RKO (cell line): Measurements from ENCODE around the gene CNOT6L.

Experiments
- DNase-seq: peaks from one replicate; pipeline ENCODE4 v3.0.0-alpha.2; 2016; ENCODE audit warnings: low spot score

CNOT6L gene

DNA sequence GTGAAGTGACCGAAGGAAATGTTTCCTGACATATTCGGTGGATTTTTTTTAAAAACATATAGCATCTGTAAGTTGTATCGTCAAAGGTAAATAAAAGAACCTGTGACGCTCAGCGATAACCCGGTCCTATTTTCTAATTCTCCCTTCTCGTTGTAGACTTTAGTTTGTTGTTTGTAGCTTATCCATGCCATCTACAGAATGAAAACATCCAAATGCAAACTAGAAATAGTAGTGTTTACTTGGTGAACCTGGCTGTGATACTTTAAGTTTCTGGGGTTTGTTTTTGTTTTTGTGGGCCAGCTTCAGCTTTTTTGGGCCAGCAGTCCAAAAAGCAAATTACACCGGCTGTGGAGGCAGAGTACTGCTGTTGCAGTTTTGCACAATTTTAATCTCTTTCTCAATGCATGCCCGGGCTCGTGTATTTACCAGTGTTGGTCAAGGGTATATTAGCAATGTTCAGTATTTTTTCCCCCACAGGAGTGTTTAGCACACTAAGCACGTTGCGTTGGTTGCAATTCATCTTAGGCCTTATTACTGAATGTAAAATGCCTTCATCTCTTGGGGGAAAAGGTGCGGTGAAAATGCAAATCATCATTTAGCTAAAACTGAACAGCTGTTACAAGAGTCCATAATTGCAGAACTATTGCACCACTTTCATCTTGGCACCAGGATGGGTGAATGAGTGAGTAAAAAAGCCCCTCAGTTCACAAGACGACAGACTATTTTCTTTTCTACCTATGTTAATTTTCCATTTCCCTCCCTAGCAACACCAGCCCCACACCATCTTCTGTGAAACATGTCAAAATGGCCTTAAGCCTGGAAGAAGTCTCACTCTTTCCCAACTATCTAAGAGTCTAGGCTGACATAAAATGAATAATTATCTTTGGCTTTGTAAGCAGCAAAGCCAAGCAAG, 1.7 kb upstream of the CNOT6L start:
- no peak for DNase-seq

DNA sequence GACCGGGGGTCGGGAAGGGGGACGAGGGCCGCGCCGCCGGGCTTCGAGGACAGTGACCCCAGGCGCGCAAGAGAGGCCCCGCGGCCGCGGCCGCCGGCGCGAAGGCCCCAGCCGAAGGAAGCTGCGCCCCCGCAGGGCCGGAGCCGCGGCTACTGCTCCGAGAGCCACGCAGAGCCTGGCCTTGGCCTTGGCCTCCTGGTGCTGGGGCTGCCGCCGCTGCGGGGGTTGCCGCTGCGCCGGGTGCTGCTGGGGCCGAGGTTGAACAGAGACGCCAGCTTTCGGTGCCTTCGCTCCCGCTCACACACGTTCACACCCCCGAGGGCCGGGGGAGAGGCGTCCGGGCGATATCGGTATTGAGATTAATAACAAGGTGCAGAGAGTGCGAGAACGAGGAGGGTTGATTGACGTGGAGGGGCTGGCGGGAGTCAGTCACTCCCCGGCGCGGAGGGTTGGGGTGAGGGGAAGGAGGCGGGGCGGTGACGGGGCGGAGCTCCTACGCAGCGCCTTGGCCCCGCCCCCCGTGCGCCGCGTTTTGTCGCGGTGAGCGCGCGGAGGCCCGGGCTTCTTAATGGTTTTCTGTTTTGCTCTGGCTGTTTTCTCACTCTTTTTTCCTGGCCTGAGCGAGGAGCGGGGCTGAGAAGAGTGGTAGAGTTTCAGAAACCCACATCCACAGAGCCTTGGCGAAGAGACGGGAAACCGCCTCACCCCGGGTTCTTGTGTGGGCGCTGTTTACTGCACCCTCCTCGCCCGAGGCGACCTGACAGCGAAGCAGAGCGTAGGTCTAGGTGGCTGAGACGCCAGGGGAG, 878 bp upstream of the CNOT6L start:
- DNase-seq = peak; percentile 89

DNA sequence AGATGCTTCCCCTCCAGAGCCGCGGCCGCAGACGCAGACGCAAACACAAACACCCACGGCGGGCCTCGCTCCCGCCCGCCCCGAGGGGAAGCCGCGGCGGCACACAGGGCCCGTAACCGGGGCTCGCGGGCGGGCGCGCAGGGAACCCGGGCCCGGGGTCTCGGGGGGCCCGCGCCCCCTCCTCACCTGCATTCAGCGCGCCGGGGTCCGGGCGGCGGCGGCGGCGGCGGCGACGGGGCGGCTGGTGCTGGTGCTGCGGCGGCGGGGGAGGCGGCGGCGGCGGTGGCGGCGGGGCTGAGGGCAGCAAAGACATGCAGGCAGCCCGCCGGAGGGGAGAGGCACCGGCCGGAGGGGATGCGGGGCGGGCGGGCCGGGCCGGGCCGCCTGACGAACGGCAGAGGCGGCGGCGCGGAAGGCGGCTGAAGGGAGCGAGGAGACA, 255 bp upstream of the CNOT6L start:
- DNase-seq = no peak

DNA sequence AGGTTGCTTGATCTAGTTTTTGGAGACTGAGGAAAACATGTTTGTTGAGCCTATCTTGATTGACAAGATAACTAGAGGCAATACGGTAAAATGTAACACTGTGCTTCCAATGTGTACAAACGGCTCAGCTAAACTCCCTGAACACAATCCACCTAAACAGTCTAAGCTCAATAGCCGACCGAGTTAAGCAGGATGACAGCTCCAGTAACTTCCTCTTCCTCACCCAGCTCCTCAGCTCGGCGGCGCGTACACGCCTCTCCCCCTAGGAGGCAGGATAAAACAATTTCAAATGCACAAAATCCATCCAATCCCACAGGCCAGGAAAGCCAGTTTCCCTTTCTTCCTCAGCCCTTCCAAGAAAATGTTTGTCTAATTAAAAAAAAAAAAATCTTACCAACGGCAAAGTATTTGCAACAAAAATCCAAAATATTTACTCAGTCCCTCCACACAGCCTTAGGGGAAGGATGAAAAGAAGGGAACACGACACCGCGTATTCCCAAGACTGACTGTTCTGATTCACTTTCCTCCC, 1.0 kb downstream of the CNOT6L start:
- DNase-seq = peak; percentile 93

DNA sequence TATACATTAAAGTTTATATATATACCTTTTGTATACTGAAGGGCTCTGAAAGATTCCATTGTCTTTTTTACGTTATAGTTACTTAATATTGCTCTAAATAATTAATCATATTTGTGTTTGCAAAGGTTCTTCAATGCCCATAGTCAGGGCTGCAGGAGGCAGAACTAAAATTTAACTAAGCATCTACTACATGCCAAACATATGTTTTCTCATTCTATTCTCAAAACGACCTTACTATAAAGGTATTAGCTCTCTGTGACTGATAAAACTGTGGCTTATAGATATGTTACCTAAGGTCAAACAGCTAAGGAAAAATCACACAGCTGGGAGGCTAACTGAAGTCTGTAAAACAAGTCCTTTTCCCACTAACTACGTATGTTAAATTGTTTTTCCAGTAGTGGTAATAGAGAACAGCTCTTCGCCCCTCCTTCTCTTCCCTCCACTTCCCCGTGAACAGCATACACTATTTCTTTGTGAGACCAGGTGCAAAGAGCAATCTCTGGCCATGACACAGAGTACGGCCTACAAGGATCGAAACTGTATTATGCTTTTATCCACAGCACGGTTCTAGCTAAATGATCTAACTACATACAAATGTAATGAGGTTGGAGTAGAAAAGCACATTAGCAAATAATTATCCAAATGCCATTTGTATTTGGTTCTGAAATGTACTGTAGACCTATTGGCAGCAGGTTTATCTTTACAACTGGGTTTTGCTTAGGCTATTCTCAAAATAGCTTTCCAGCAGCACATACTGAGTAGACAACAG, 1.7 kb downstream of the CNOT6L start:
- peak; percentile 34 for DNase-seq

DNA sequence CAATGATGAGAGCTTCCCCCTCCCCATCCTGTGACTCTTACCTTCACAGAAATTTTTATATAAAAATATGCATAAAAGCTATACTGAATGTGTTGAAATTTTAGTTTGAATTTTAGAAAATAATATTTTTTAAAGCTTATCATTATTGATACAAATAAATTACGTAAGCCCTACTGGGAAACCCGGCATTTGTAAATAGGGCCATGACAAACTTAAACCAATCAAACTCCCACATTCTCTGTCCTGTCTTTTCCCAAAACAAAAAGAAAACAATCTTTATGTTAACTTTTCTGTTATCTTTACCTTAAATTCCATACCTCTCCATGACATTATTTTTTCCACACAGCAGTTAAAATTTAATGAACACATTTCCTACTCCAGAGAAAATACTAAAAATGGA, 2.6 kb downstream of the CNOT6L start:
- DNase-seq = no peak

DNA sequence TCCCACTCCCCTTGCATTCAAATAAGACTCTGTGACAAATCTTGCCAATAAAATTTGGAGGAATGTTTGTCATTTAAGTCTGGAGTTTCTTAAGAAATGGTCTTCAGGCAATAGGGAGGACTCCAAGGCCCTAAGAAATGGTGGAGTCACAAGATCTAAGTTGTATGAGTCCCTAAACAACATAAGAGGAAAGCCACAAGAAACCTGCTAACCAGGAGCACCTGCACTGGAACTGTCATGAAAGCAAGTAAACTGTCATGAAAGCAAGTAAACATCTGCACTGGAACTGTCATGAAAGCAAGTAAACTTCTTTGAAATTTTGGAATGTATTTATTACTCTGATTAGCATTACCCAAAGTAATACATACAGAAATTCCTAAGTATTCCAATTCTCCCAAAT, 3.5 kb downstream of the CNOT6L start:
- DNase-seq = no peak

DNA sequence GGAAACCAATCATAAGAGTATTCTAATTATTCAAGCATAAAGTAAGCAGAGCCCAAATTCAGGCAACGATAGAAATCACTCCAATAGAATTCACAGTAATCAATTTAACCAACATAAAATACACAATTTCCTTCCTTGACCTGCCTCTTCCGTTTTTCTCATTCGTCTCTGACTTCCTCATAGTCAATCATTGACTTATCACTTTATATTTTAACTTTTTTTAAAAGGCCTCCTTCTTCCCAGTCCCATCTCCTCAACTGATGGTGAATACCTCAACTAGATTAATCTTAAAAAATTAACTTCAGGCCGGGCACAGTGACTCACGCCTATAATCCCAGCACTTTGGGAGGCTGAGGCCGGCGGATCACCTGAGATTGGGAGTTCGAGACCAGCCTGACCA, 13.3 kb downstream of the CNOT6L start:
- no peak for DNase-seq

DNA sequence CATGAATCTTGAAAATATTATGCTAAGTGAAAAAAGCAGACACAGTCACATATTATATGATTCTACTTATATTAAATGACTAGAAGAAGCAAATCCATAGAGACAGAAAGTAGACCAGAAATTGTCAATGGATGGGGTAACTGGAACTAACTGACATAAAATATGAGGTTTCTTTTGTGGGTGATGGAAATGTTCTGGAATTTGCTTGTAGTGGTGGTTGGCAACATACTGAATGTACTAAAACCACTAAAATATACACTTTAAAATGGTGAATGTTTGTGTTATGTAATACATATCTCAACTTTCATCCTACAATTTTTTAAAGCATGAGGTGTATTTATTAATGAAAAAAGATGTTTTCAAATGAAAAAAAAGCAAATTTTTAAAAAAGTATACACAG, 14.7 kb downstream of the CNOT6L start:
- no peak for DNase-seq

DNA sequence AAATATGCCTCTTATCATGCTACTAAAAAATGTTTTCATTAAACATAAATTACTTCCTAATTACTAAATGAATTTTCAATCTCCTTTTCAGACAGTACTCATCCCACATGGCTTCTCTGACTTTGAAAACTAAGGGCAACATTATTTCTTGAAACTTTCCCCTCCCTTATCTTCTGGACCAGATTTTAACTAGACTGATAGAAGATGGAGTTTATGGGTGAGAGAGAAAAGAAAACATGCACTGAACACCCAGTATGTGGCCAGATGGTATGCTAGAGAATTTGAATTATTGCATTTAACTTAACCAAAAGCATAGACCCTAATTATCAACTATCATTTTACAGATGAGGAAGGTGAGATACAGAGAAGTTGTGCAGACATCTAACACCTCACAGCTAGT, 16.8 kb downstream of the CNOT6L start:
- no peak for DNase-seq

DNA sequence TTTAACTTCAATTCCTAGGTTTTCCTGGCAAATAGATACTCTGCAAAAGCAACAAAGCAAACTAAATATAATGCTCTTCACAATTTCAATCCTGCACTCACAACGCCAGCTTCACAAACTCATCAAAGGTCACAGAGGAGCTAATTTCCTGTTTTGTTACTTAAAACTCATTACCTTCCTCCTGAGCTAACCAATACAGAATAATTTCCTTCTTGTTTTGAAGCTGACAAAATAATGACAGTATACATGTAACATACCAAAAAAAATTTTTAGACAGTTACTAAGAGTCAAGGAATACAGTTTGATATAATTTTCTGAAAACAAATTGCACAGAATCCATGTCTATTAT, 17.9 kb downstream of the CNOT6L start:
- DNase-seq = no peak

DNA sequence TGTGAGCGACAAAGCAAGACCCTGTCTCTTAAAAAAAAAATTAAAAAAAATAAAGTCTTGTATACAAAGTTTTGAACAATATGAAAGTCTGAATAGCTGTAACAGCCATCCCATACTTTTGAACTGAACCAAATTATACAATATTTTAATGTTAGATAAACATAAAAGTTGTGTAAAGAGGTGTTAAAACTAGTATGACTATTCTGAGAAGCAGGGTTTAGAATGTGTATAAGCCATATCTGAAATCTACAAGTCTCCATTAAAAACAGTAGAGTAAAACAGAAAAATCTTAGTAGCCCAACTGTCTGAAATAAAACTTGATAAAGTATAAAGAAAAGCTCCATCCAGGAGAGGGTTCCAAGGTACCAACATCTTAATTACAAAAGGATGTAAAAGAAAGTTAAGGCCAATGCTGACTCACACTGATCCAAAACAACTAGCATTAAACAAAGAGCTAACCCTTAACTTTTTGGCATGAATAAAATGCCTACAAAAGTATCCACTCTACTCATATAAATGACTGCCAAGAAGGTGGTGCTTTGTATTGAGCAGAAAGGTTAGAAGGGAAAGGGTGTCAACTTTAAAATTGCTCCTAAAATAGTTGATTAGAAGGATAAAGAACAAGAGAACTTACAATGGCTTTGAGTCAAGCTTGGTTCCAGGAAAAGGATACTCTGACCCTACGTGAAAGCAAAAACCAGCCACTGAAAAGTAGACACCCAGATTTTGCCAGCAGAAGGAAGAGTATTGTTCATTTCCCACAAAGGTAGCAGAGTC, 18.5 kb downstream of the CNOT6L start:
- no peak for DNase-seq

DNA sequence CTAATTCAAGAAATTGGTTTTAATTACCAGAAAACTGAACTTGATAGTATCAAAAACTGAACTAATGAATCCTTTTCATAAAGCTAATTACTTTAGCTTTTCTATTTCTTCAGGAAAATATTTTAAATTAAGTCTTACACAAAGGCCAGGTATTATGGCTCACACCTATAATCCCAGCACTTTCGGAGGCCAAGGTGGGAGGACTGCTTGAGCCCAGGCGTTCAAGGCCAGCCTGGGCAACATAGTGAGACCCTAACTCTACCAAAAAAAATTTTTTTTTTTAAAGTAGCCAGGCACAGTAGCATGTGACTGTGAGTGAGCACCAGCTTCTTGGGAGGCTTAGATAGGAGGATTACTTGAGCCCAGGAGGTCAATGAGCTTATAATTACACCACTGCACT, 19.1 kb downstream of the CNOT6L start:
- no peak for DNase-seq

DNA sequence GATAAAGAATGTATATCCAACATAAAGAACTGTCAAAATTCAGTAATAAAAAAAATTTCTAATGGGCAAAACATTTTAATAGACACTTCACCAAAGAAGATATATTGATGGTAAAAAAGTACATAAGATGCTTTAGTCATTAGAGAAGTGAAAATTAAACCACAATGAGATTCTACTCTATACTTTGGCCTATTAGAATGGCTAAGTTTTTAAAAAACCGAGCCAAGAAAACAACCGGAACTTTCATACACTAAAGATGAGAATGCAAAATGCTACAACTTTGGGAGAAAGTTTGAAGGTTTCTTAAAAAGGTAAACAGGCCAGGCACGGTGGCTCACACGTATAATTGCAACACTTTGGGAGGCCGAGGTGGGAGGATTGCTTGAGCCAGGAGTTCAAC, 20.8 kb downstream of the CNOT6L start:
- no peak for DNase-seq

DNA sequence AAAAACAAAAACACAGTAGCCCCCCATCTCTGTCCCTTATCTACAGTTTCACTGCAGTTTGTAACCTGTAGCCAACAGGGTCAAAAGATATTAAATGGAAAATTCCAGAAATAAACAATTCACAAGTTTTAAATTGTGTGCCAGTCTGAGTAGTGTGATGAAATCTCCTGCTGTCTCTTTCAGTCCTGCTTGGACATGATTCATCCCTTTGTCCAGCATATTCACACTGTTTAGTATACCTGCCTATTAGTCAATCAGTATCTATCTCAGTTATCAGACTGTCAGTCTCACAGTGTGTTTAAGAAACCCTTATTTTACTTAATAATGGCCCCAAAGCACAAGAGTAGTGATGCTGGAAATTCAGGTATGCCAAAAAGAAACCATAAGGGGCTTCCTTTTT, 21.9 kb downstream of the CNOT6L start:
- DNase-seq = peak; percentile 18

DNA sequence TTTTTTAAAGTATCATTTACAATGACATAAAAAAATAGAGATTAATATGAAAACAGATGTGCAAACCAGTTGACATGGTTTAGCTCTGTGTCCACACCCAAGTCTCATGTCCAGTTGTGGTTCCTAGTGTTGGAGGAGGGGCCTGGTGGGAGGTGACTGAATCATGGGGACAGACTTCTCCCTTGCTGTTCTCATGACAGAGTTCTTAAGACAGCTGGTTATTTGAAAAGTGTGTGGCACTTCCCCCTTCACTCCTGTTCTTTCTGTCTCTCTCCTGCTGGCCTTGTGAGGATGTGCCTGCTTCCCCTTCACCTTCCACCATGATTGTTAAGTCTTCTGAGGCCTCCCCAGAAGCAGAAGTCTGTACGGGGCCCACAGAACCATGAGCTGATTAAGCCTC, 23.8 kb downstream of the CNOT6L start:
- no peak for DNase-seq

DNA sequence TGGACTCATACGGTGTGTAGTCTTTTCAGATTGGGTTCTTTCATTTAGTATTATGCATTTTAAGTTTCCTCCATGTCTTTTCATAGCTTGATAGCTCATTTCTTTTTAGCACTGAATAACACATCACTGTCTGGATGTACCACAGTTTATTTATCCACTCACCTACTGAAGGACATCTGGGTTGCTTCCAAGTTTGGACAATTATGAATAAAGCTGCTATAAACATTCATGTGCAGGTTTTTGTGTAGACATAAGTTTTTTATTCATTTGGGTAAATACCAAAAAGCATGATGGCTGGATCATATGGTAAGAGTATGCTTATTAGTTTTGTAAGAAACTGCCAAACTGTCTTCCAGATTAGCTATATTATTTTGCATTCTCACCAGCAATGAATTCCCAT, 29.0 kb downstream of the CNOT6L start:
- no peak for DNase-seq

DNA sequence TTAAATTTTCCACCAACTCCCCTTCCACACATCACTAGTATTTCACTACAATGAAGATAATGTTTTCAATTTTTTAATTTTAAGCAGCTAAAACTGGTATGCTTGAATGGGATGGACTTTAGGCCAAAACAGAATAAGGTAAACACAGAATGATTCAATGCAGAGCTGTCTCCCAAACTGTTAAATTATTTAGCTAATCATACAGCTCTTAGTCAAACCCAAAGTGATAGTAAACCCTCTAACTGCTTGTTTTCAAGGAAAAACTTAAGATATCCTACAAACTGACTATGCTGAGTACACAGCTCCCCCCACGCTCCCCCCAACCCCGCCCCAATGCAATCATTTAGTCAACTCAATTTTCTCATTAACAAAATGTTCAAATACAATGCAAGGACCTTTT, 30.2 kb downstream of the CNOT6L start:
- DNase-seq = no peak

DNA sequence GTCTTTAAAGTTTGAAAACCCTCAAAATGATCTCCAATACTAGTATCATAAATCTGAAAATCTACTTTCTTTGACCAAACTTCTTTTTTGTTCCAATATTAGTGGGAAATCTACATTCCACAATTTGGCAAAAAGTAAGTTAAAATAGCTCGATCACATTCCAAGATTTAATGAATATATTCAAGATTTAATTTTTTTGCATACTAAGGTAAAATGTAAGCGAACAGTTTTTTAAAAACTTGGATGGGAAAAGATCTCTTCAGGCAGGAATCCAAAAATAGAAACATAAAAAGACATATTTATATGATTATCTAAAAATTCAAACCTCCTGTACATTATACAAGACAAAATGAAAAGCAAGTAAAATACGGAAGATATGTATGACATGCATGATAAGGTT, 31.2 kb downstream of the CNOT6L start:
- no peak for DNase-seq

DNA sequence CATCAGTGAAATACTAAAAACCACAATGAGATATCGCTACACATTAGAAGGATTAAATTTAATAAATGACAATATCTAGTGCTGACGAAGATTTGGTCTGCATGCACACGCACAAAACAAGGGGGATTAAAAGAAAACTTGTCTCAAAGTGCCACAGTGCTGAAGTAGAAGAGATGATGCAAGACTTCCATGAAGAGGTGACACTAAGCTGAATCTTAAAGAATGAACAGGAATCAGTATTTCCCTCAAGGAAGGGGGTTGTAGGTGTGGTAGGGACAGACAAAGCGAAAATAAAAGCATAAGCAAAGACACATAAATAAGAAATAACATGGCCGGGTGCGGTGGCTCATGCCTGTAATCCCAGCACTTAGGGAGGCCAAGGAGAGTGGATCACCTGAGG, 33.5 kb downstream of the CNOT6L start:
- DNase-seq = no peak

DNA sequence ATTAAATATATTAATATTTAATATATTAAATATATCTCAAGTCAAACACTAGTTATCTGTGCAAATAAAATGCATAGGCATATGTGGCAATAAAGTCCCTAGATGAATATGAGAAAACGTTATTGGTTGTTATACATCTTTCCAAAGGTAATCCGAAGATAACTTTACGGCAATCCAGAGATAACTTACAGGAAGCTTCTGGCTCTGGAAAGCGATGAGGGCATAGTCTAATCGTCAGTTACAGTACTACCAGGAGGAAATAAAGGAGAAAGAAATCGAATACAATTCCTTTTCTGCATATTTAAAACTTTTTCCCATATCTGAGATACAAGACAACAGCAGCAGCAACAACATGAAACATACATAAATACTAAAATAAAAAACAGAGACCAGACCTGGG, 35.3 kb downstream of the CNOT6L start:
- no peak for DNase-seq
